Neural cell (in vitro differentiated cells): Measurements from ENCODE around the gene TBC1D22B. TPM values are rescaled to one million over a fixed set of nuclear protein-coding genes. Genes with fewer than 3 reads are reported as not detected.

ENCODE experiments used
- H2AFZ ChIP-seq: fragments of 200-600, 300-800 bp; sonication (generic), shearing (Covaris generic); 2 replicates; pipeline ENCODE4 v1.6.0; 2014; ENCODE audit warnings: low read depth, mild to moderate bottlenecking, antibody characterized with exemption, low read length, moderate library complexity
- H3F3A ChIP-seq: fragments of 200-600 bp; shearing (Covaris generic); 2 replicates; pipeline ENCODE4 v1.6.1; 2016; ENCODE audit warnings: mild to moderate bottlenecking, moderate library complexity, mixed read lengths, antibody characterized with exemption, low read length; ENCODE audit not compliant: insufficient read depth, poor library complexity, severe bottlenecking
- H3K27ac ChIP-seq: fragments of 200-600, 300-800 bp; sonication (generic), shearing (Covaris generic); 2 replicates; pipeline ENCODE4 v1.5.1; 2014; ENCODE audit warnings: mild to moderate bottlenecking, low read length, moderate library complexity
- H3K27me3 ChIP-seq: fragments of 300-800, 200-600 bp; sonication (generic), shearing (Covaris generic); 2 replicates; pipeline ENCODE4 v1.6.0; 2014; ENCODE audit warnings: mild to moderate bottlenecking, low read depth, low read length, moderate library complexity; ENCODE audit not compliant: insufficient read depth
- H3K36me3 ChIP-seq: fragments of 300-800, 200-600 bp; sonication (generic), shearing (Covaris generic); 2 replicates; pipeline ENCODE4 v1.5.1; 2014; ENCODE audit warnings: mild to moderate bottlenecking, antibody characterized with exemption, low read length, moderate library complexity; ENCODE audit not compliant: insufficient read depth
- H3K4me2 ChIP-seq: fragments of 300-800, 200-600 bp; sonication (generic), shearing (Covaris generic); 2 replicates; pipeline ENCODE4 v1.6.0; 2014; ENCODE audit warnings: mild to moderate bottlenecking, low read length
- H3K4me3 ChIP-seq: fragments of 300-800, 200-600 bp; sonication (generic), shearing (Covaris generic); 2 replicates; pipeline ENCODE4 v1.5.1; 2014; ENCODE audit warnings: mild to moderate bottlenecking, low read length, moderate library complexity
- H3K79me2 ChIP-seq: fragments of 200-600 bp; shearing (Covaris generic); replicated peaks from 2 replicates; pipeline ENCODE4 v1.6.0; 2014; ENCODE audit warnings: mild to moderate bottlenecking, low read length, moderate library complexity; ENCODE audit not compliant: insufficient read depth
- H3K9ac ChIP-seq: fragments of 300-800, 200-600 bp; sonication (generic), shearing (Covaris generic); 2 replicates; pipeline ENCODE4 v1.6.1; 2016; ENCODE audit warnings: mild to moderate bottlenecking, low read length, mixed read lengths
- H3K9me2 ChIP-seq: fragments of 200-600 bp; shearing (Covaris generic); 2 replicates; pipeline ENCODE4 v1.6.1; 2016; ENCODE audit warnings: mild to moderate bottlenecking, low read length, mixed read lengths; ENCODE audit not compliant: insufficient read depth
- H3K9me3 ChIP-seq: fragments of 200-600, 300-800 bp; sonication (generic), shearing (Covaris generic); 2 replicates; pipeline ENCODE4 v1.6.1; 2016; ENCODE audit warnings: mild to moderate bottlenecking, mixed run types, low read length, moderate library complexity, mixed read lengths
- H4K20me1 ChIP-seq: fragments of 200-600 bp; shearing (Covaris generic); 2 replicates; pipeline ENCODE4 v1.6.1; 2016; ENCODE audit warnings: mild to moderate bottlenecking, mixed run types; ENCODE audit not compliant: insufficient read depth
- EP300 ChIP-seq: fragments of 450-650 bp; conservative IDR thresholded peaks from 2 replicates; pipeline ENCODE4 v1.6.1; 2014; ENCODE audit warnings: antibody characterized with exemption, mild to moderate bottlenecking, moderate library complexity; ENCODE audit not compliant: poor library complexity, severe bottlenecking
- EZH2 ChIP-seq: fragments of 200-600, 300-800 bp; shearing (Covaris generic), sonication (generic); IDR thresholded peaks from 2 replicates; pipeline ENCODE4 v1.6.1; 2014; ENCODE audit warnings: antibody characterized with exemption, low read length, borderline replicate concordance, mild to moderate bottlenecking; ENCODE audit not compliant: insufficient read depth, poor library complexity, severe bottlenecking
- MXI1 ChIP-seq: fragments of 450-650 bp; conservative IDR thresholded peaks from 2 replicates; pipeline ENCODE4 v1.6.1; 2014; ENCODE audit warnings: antibody characterized with exemption, mild to moderate bottlenecking; ENCODE audit not compliant: poor library complexity, severe bottlenecking
- POLR2AphosphoS5 ChIP-seq: IDR thresholded peaks from 2 replicates; pipeline ENCODE4 v1.6.1; 2012
- RAD21 ChIP-seq: fragments of 450-650 bp; conservative IDR thresholded peaks from 2 replicates; pipeline ENCODE4 v1.6.1; 2014; ENCODE audit warnings: antibody characterized with exemption, mild to moderate bottlenecking, moderate library complexity
- SMC3 ChIP-seq: fragments of 450-650 bp; conservative IDR thresholded peaks from 2 replicates; pipeline ENCODE4 v1.6.1; 2014; ENCODE audit warnings: antibody characterized with exemption, mild to moderate bottlenecking, moderate library complexity; ENCODE audit not compliant: poor library complexity
- TAF1 ChIP-seq: IDR thresholded peaks from 2 replicates; pipeline ENCODE4 v1.6.1; 2012; ENCODE audit warnings: low read depth
- polyA plus RNA-seq: library from polyadenylated mRNA; depleted of rRNA; stranded (reverse); fragments of >200 nt; gene quantifications from 2 replicates; pipeline ENCODE4 v1.2.3, GENCODE V29; 2014
- TF ChIP-seq, protein P1 (sequence below): fragments of 450-650 bp; IDR thresholded peaks from 2 replicates; pipeline ENCODE4 v1.5.1; 2014; ENCODE audit warnings: antibody characterized with exemption, mild to moderate bottlenecking, moderate library complexity; ENCODE audit not compliant: poor library complexity, severe bottlenecking
- TF ChIP-seq, protein P2 (sequence below): IDR thresholded peaks from 2 replicates; pipeline ENCODE4 v1.6.1; 2012; ENCODE audit warnings: borderline replicate concordance

TBC1D22B gene
- polyA plus RNA-seq, 1 donor from 2014 or later, result 10.6 TPM

DNA sequence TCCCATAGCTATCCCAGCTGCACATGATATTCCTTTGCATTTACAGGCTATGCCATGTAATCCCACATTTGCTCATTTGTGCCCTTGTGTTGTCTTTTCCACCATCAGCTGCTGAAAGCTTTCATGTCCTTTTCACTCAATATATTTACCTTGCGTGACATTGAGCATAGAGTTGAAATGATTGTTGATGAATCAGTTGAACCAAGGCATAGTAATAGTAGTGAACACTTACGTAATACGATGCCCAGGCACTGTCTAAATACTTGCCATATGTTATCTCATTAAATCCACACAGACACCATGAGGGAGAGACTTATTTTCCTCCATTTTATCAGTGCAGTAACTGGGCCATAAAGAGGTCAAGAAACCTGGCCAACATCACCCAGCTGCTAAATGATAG is 109.3 kb downstream of the TBC1D22B start:
- Histone ChIP-seq H3F3A (no peaks in the 10 kb centered on the region), H3K36me3 (peaks cover 10% of the 10 kb centered on the region), H3K27ac (no peak overlapping the region), H3K79me2 (no peaks in the 10 kb centered on the region), H3K4me2 (no peak overlapping the region), H3K9me2 (no peaks in the 10 kb centered on the region), H2AFZ (no peak overlapping the region), H4K20me1 (no peaks in the 10 kb centered on the region), H3K9me3 (no peaks in the 10 kb centered on the region), H3K9ac (no peak overlapping the region), H3K4me3 (no peak overlapping the region), H3K27me3 (no peaks in the 10 kb centered on the region)
- TF ChIP-seq SMC3 (no peak), RAD21 (no peak), POLR2AphosphoS5 (no peak), TAF1 (no peak), MXI1 (no peak), EP300 (no peak), EZH2 (no peak)
- TF ChIP-seq, protein P1, sequence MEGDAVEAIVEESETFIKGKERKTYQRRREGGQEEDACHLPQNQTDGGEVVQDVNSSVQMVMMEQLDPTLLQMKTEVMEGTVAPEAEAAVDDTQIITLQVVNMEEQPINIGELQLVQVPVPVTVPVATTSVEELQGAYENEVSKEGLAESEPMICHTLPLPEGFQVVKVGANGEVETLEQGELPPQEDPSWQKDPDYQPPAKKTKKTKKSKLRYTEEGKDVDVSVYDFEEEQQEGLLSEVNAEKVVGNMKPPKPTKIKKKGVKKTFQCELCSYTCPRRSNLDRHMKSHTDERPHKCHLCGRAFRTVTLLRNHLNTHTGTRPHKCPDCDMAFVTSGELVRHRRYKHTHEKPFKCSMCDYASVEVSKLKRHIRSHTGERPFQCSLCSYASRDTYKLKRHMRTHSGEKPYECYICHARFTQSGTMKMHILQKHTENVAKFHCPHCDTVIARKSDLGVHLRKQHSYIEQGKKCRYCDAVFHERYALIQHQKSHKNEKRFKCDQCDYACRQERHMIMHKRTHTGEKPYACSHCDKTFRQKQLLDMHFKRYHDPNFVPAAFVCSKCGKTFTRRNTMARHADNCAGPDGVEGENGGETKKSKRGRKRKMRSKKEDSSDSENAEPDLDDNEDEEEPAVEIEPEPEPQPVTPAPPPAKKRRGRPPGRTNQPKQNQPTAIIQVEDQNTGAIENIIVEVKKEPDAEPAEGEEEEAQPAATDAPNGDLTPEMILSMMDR, result no peak
- TF ChIP-seq, protein P2, sequence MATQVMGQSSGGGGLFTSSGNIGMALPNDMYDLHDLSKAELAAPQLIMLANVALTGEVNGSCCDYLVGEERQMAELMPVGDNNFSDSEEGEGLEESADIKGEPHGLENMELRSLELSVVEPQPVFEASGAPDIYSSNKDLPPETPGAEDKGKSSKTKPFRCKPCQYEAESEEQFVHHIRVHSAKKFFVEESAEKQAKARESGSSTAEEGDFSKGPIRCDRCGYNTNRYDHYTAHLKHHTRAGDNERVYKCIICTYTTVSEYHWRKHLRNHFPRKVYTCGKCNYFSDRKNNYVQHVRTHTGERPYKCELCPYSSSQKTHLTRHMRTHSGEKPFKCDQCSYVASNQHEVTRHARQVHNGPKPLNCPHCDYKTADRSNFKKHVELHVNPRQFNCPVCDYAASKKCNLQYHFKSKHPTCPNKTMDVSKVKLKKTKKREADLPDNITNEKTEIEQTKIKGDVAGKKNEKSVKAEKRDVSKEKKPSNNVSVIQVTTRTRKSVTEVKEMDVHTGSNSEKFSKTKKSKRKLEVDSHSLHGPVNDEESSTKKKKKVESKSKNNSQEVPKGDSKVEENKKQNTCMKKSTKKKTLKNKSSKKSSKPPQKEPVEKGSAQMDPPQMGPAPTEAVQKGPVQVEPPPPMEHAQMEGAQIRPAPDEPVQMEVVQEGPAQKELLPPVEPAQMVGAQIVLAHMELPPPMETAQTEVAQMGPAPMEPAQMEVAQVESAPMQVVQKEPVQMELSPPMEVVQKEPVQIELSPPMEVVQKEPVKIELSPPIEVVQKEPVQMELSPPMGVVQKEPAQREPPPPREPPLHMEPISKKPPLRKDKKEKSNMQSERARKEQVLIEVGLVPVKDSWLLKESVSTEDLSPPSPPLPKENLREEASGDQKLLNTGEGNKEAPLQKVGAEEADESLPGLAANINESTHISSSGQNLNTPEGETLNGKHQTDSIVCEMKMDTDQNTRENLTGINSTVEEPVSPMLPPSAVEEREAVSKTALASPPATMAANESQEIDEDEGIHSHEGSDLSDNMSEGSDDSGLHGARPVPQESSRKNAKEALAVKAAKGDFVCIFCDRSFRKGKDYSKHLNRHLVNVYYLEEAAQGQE, result no peak

DNA sequence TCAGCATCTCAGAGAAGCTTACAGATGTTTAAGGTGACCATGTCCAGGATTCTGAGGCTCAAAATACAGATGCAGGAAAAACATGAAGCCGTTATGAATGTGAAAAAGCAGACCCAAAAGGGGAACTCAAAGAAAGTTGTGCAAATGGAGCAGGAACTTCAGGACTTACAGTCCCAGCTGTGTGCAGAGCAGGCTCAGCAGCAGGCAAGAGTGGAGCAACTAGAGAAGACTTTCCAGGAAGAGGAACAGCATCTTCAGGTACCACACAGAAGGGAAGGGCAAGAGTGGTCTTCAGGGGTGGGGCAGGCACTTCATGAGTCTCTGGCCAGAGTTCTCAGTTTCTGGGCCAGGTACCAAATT is 111.4 kb downstream of the TBC1D22B start:
- Histone ChIP-seq H3K9me3 (no peaks in the 10 kb centered on the region), H3K36me3 (peaks cover 5% of the 10 kb centered on the region), H3K27ac (no peak overlapping the region), H3K79me2 (no peaks in the 10 kb centered on the region), H3K9me2 (no peaks in the 10 kb centered on the region), H3F3A (no peaks in the 10 kb centered on the region), H4K20me1 (no peaks in the 10 kb centered on the region), H3K9ac (no peak overlapping the region), H3K4me3 (no peak overlapping the region), H3K4me2 (no peak overlapping the region), H2AFZ (no peak overlapping the region), H3K27me3 (no peaks in the 10 kb centered on the region)
- no peak for TF ChIP-seq EP300
- no peak for TF ChIP-seq SMC3
- no peak for TF ChIP-seq TAF1
- TF ChIP-seq, protein P2, result no peak
- TF ChIP-seq POLR2AphosphoS5, result no peak
- TF ChIP-seq, protein P1, result no peak
- no peak for TF ChIP-seq RAD21
- no peak for TF ChIP-seq MXI1
- no peak for TF ChIP-seq EZH2
